K562 (cell line): ENCODE measurements around the gene PKD1. TPM values are rescaled to one million over a fixed set of nuclear protein-coding genes. Genes with fewer than 3 reads are reported as not detected.

Source experiments
- ATAC-seq: fragments of 200-7000 bp; cut with Tn5 transposase; 3 replicates; pipeline ENCODE4 v1.9.1; 2020; ENCODE audit warnings: moderate library complexity
- BruUV-seq: library from RNA; stranded (reverse); fragments of 400-500 nt; replicated peaks from 2 replicates; lab custom pipeline; 2021; lab: Mats Ljungman, UMichigan
- CTCF ChIA-PET: fragments of 300-600 bp; formaldehyde crosslinking; extraction: SDS; loops from one replicate; lab custom pipeline; 2021; ENCODE audit warnings: low intra/inter-chr PET ratio; lab: Yijun Ruan, JAX
- POLR2A ChIA-PET: fragments of 300-600, 350-650 bp; sonication (Branson Sonifier 250); formaldehyde crosslinking; extraction: SDS; loops from one replicate; lab custom pipeline; 2021; ENCODE audit warnings: antibody characterized with exemption, inconsistent platforms; lab: Yijun Ruan, JAX
- DNase-seq, 4 experiments: peaks; one replicate each; pipeline versions ENCODE4 v3.0.0 to v3.0.0-alpha.2; 2011 to 2018; ENCODE audit warnings: low spot score in 3 of 4, mixed read lengths in 3 of 4; ENCODE audit errors: extremely low read depth in 1 of 4
- FAIRE-seq: peaks from 2 replicates; lab custom pipeline; 2011; peaks lifted over from hg19 to GRCh38; lab: Jason Lieb, UNC
- H2AFZ ChIP-seq: 2 replicates; pipeline ENCODE4 v1.6.0; 2011; ENCODE audit warnings: low read depth, low read length, control low read depth, inconsistent platforms
- H3K27ac ChIP-seq: fragments of 200-600 bp; 3 replicates; pipeline ENCODE4 v1.8.0; 2011; ENCODE audit warnings: low read depth, mild to moderate bottlenecking, control low read depth, inconsistent platforms, low read length, moderate library complexity, mixed read lengths; ENCODE audit errors: extremely low read depth
- H3K27me3 ChIP-seq, 2 experiments: fragments of 300-600 bp in 1 of 2; 2 replicates in 1 of 2; 3 replicates in 1 of 2; pipeline versions ENCODE4 v1.6.0 to v1.8.0; 2011; ENCODE audit warnings: inconsistent platforms in 2 of 2, low read length in 2 of 2, mild to moderate bottlenecking in 1 of 2, mixed read lengths in 1 of 2, moderate library complexity in 1 of 2; ENCODE audit not compliant: control insufficient read depth in 2 of 2, insufficient read depth in 2 of 2
- H3K36me3 ChIP-seq: fragments of 300-600 bp; 3 replicates; pipeline ENCODE4 v1.8.0; 2011; ENCODE audit warnings: mild to moderate bottlenecking, low read length, inconsistent platforms; ENCODE audit not compliant: control insufficient read depth, insufficient read depth
- H3K4me1 ChIP-seq, 2 experiments: fragments of 200-600 bp in 1 of 2; replicated peaks in 1 of 2; 2 replicates in 1 of 2; 3 replicates in 1 of 2; pipeline versions ENCODE4 v1.5.1 to v1.8.0; 2011; ENCODE audit warnings: inconsistent platforms in 2 of 2, low read length in 2 of 2, mild to moderate bottlenecking in 1 of 2, mixed read lengths in 1 of 2, moderate library complexity in 1 of 2; ENCODE audit not compliant: control insufficient read depth in 2 of 2, insufficient read depth in 2 of 2
- H3K4me2 ChIP-seq: 2 replicates; pipeline ENCODE4 v1.6.1; 2011; ENCODE audit warnings: low read length, control low read depth, inconsistent platforms, mixed read lengths; ENCODE audit not compliant: insufficient read depth
- H3K4me3 ChIP-seq: fragments of 200-600 bp; sonication (generic), shearing (Covaris generic); 2 replicates; pipeline ENCODE4 v1.5.1; 2016; ENCODE audit warnings: control low read depth, inconsistent platforms
- H3K79me2 ChIP-seq: fragments of 200-600 bp; 3 replicates; pipeline ENCODE4 v1.8.0; 2011; ENCODE audit warnings: low read length, inconsistent platforms; ENCODE audit not compliant: control insufficient read depth, insufficient read depth
- H3K9ac ChIP-seq, 2 experiments: 2 replicates each; pipeline versions ENCODE4 v1.6.0 to v1.6.1; 2011; ENCODE audit warnings: low read depth in 2 of 2, low read length in 2 of 2, control low read depth in 1 of 2, inconsistent platforms in 1 of 2, mild to moderate bottlenecking in 1 of 2, mixed read lengths in 1 of 2; ENCODE audit not compliant: insufficient read depth in 1 of 2
- H3K9me1 ChIP-seq: one replicate; pipeline ENCODE4 v1.6.0; 2011; ENCODE audit warnings: inconsistent platforms, mild to moderate bottlenecking, low read length, moderate library complexity; ENCODE audit not compliant: control insufficient read depth, insufficient read depth
- H3K9me3 ChIP-seq: replicated peaks from 2 replicates; pipeline ENCODE4 v1.5.1; 2011; ENCODE audit warnings: low read depth, low read length, inconsistent platforms; ENCODE audit not compliant: control insufficient read depth, insufficient read depth
- H4K20me1 ChIP-seq: replicated peaks from 2 replicates; pipeline ENCODE4 v1.6.1; 2011; ENCODE audit warnings: low read length, inconsistent platforms, mixed read lengths; ENCODE audit not compliant: control insufficient read depth, insufficient read depth
- ESRRA ChIP-seq: fragments of 450-650 bp; IDR thresholded peaks from 2 replicates; pipeline ENCODE4 v1.6.1; 2014; ENCODE audit warnings: low read depth, mild to moderate bottlenecking, moderate library complexity, borderline replicate concordance
- HNRNPL ChIP-seq: fragments of 200-400 bp; formaldehyde crosslinking; IDR thresholded peaks from 2 replicates; pipeline ENCODE4 v1.6.1; 2017; ENCODE audit warnings: low read depth, mild to moderate bottlenecking, low read length
- MTF1 ChIP-seq: fragments of 250-450 bp; sonication (Bioruptor Pico); IDR thresholded peaks from 2 replicates; pipeline ENCODE4 v1.9.0; 2021; ENCODE audit warnings: moderate library complexity, mild to moderate bottlenecking, inconsistent platforms, borderline replicate concordance
- POLR2G ChIP-seq: fragments of 200-400 bp; formaldehyde crosslinking; IDR thresholded peaks from 2 replicates; pipeline ENCODE4 v1.6.1; 2017; ENCODE audit warnings: low read depth, mild to moderate bottlenecking, antibody characterized with exemption, low read length, moderate library complexity
- WGBS: fragments of 100-300 bp; shearing (Covaris generic); methylation state at CpG from one replicate; pipeline ENCODE4 v1.1.6; 2016; ENCODE audit warnings: low coverage, mixed read lengths; ENCODE audit not compliant: insufficient coverage; ENCODE audit errors: missing lambda C conversion rate; 5-methylcytosine and 5-hydroxymethylcytosine counted together
- in situ Hi-C: fragments of 300-500 bp; cut with MboI; formaldehyde crosslinking; loops from 4 replicates; pipeline ENCODE4 v1.15.0; 2018; ENCODE audit warnings: inconsistent platforms, mixed read lengths
- intact Hi-C: fragments of 100-400 bp; cut with micrococcal nuclease; formaldehyde crosslinking; loops from 2 replicates; pipeline ENCODE4 v1.14.2; 2022
- polyA plus RNA-seq, 8 experiments: library from polyadenylated mRNA; depleted of rRNA in 4 of 8; stranded (reverse) in 5 of 8; unstranded in 3 of 8; fragments of >200 nt; fragmentation: Nextera tagmentation in 2 of 8; fragmentation: Illumina TruSeq in 1 of 8; extraction: Ambion mirVana in 2 of 8; extraction: Trizol in 1 of 8; gene quantifications; 2 replicates each; pipeline versions ENCODE4 v1.2.1 to v1.2.3, GENCODE V29; 2011 to 2014; ENCODE audit warnings: inconsistent platforms in 1 of 8, missing spikeins in 1 of 8
- total RNA-seq, 7 experiments: library from RNA; depleted of rRNA in 6 of 7; stranded (reverse); fragments of >200 nt in 6 of 7; fragmentation: Illumina TruSeq in 2 of 7; extraction: Trizol in 2 of 7; gene quantifications; 2 replicates each; pipeline versions ENCODE4 v1.2.1 to v1.2.3, GENCODE V29; 2011 to 2021; ENCODE audit warnings: low replicate concordance in 1 of 7

PKD1 gene
- total and polyA plus RNA-seq, 9 of the 15 experiments (the other 6 are each of a cell fraction or from before 2014, with no cell fraction given): 0.23 to 93.5 (median 12.6) TPM

DNA sequence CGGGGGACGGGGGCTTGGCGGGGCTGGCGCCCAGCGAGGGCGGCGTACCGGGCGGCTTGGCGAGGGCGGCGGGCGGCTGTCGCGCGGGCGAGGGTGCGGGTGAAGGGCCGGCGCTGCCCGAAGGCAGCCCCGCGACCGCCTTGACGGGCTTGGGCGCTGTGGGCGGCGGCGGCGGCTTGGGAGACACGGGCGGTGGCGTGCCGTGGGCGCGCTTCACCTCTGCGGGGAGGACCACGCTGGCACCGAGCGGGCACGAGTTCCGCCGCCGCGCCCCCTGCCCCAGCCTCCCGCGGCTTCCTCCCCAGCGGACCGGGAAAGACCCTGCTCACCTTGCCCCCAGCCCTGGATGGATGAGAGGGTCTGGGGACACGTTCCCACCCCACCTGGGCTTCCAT, 43.4 kb upstream of the PKD1 start:
- in situ Hi-C loops (no loop called here), intact Hi-C loops (no loop called here)
- H3K4me3 ChIP-seq: no peak overlapping the region
- no peak for ATAC-seq
- no peak overlapping the region for H3K4me2 ChIP-seq
- no peak overlapping the region for H3K9ac ChIP-seq
- H3K9me1 ChIP-seq: no peaks in the 10 kb centered on the region
- H3K27me3 ChIP-seq: no peaks in the 10 kb centered on the region
- ChIA-PET CTCF (no interaction called here), POLR2A (no interaction called here)
- H3K27ac ChIP-seq: no peak overlapping the region
- no peak for DNase-seq
- BruUV-seq: no TSS peak
- no peaks in the 10 kb centered on the region; the same call in 1 of the 2 replicates for H4K20me1 ChIP-seq
- H3K9me3 ChIP-seq: no peaks in the 10 kb centered on the region
- no peak for FAIRE-seq
- H3K4me1 ChIP-seq: peaks cover 2 to 87% of the 10 kb centered on the region in 2 experiments; a peak in 3 of 5 replicates
- TF ChIP-seq ESRRA (no peak), MTF1 (CRISPR knock-in tag) (no peak), HNRNPL (peak; percentile 85), POLR2G (0 out of 2 replicates have a peak, but pooled peaks have one; percentile 9)
- TF ChIP-seq, all 486 proteins: peak for 2
- 100% methylated on average over 2 of the region's 50 CpGs for WGBS
- H3K36me3 ChIP-seq: peaks cover 35% of the 10 kb centered on the region; the same call in 1 of the 3 replicates
- H2AFZ ChIP-seq: no peak overlapping the region
- H3K79me2 ChIP-seq: no peaks in the 10 kb centered on the region
